Activated naive CD4-positive, alpha-beta T cell treated with anti-CD3 and anti-CD28 coated beads for 36 hours (primary cell): ENCODE results near the gene SAT1. TPM values are rescaled to one million over a fixed set of nuclear protein-coding genes. Genes with fewer than 3 reads are reported as not detected.
"Not testable (repeated sequence)": the region's sequence is repeated elsewhere in the genome, so short reads cannot be mapped to it uniquely, and the experiment has no call there.

Experiments used
- CTCF ChIA-PET: fragments of 350-600 bp; sonication (Branson Sonifier 250); formaldehyde crosslinking; loops from one replicate; lab custom pipeline; 2021; ENCODE audit warnings: antibody characterized with exemption; lab: Charles Lee
- DNase-seq: peaks from one replicate; pipeline ENCODE4 v3.0.0-alpha.2; 2020
- H3K27ac Mint-ChIP-seq: one replicate; pipeline ENCODE4 v1.8.0; 2021; ENCODE audit warnings: mild to moderate bottlenecking, mixed read lengths
- H3K27me3 Mint-ChIP-seq: one replicate; pipeline ENCODE4 v1.8.0; 2021; ENCODE audit warnings: low read depth, mixed read lengths
- H3K36me3 Mint-ChIP-seq: one replicate; pipeline ENCODE4 v1.8.0; 2021; ENCODE audit warnings: low read depth, mixed read lengths
- H3K4me1 Mint-ChIP-seq: one replicate; pipeline ENCODE4 v1.8.0; 2021; ENCODE audit warnings: low read depth, mixed read lengths
- H3K4me3 Mint-ChIP-seq: one replicate; pipeline ENCODE4 v1.8.0; 2021; ENCODE audit warnings: mild to moderate bottlenecking, moderate library complexity, mixed read lengths
- H3K9me3 Mint-ChIP-seq: one replicate; pipeline ENCODE4 v1.8.0; 2021; ENCODE audit warnings: mixed read lengths
- intact Hi-C: fragments of 100-400 bp; cut with micrococcal nuclease; formaldehyde crosslinking; loops from one replicate; pipeline ENCODE4 v1.15.1; 2023
- total RNA-seq, 2 experiments: library from RNA; stranded (reverse); gene quantifications; one replicate each; pipeline ENCODE4 v1.2.3, GENCODE V29; 2021

Gene SAT1
- total RNA-seq = 100 to 1,000 TPM; 629 to 649 TPM

- peak; percentile 96 for DNase-seq
- Mint-ChIP-seq H3K36me3 (peaks cover 34% of the 10 kb centered on the region), H3K4me1 (peaks cover 29% of the 10 kb centered on the region), H3K4me3 (peak within 1 kb of the TSS; percentile 84), H3K27me3 (no peaks in the 10 kb centered on the region), H3K27ac (peak within 1 kb of the TSS; percentile 95), H3K9me3 (no peaks in the 10 kb centered on the region)
- intact Hi-C loops = loop anchor here (1.0 to 5.0 kb wide), 11 partner anchors 46 to 1856 kb away; partner anchors contain the start of gene APOO
- CTCF ChIA-PET = interaction anchor here (0.7 to 4.9 kb wide), 10 partner anchors 9 to 271 kb away, joined by 3 to 58 read pairs (median 3); no protein-coding TSS in a partner anchor
Observed at GRCh38 chrX:23782863-23783588, at the start of gene SAT1. Gene SAT1, plus strand, starts transcription at chrX:23783173. Its CDS starts 179 bp downstream, at chrX:23783352.

- CTCF ChIA-PET = interaction anchor here (0.6 to 1.1 kb wide), 3 partner anchors 16 to 46 kb away, joined by 3 read pairs; no protein-coding TSS in a partner anchor
- no peaks in the 10 kb centered on the region for H3K27me3 Mint-ChIP-seq
Observed at GRCh38 chrX:23736030-23736429, 46.9 kb upstream of the SAT1 start.

GRCh38 chrX:23737413-23737812 is 45.6 kb upstream of the SAT1 start:
- Mint-ChIP-seq H3K9me3 (no peaks in the 10 kb centered on the region), H3K36me3 (peaks cover 3% of the 10 kb centered on the region), H3K27me3 (no peaks in the 10 kb centered on the region), H3K27ac (no peak overlapping the region), H3K4me1 (peaks cover 44% of the 10 kb centered on the region), H3K4me3 (no peak overlapping the region)
- CTCF ChIA-PET = interaction anchor here (1.5 kb wide), 1 partner anchor 164 kb away, joined by 10 read pairs; no protein-coding TSS in a partner anchor
- DNase-seq = no peak
- intact Hi-C loops = loop anchor here (1.0 kb wide), 1 partner anchor 45 kb away; no protein-coding TSS in a partner anchor

More at GRCh38 chrX:23736030-23736429, 46.9 kb upstream of the SAT1 start:
- Mint-ChIP-seq H3K4me3 (no peak overlapping the region), H3K9me3 (no peaks in the 10 kb centered on the region), H3K36me3 (peaks cover 7% of the 10 kb centered on the region), H3K27ac (peak overlapping the region; percentile 39), H3K4me1 (peaks cover 45% of the 10 kb centered on the region)
- DNase-seq = no peak
- intact Hi-C loops = no loop called here

- Mint-ChIP-seq H3K9me3 (no peaks in the 10 kb centered on the region), H3K4me3 (peak overlapping the region; percentile 83), H3K27ac (peak overlapping the region; percentile 84), H3K36me3 (peaks cover 3% of the 10 kb centered on the region), H3K4me1 (peaks cover 26% of the 10 kb centered on the region), H3K27me3 (no peaks in the 10 kb centered on the region)
- intact Hi-C loops = loop anchor here (1.0 to 2.0 kb wide), 3 partner anchors 10 to 283 kb away; partner anchors contain the start of gene APOO
- DNase-seq = peak; percentile 16
- CTCF ChIA-PET = interaction anchor here (1.5 kb wide), 1 partner anchor 159 kb away, joined by 5 read pairs; no protein-coding TSS in a partner anchor
Observed at GRCh38 chrX:23742174-23742696, 40.7 kb upstream of the SAT1 start.

- H3K4me3 Mint-ChIP-seq = peak within 1 kb of the TSS; percentile 83
- peak within 1 kb of the TSS; percentile 84 for H3K27ac Mint-ChIP-seq
- peak; percentile 85 for DNase-seq
- no peaks in the 10 kb centered on the region for H3K27me3 Mint-ChIP-seq
- intact Hi-C loops = loop anchor here (1.0 to 2.0 kb wide), 5 partner anchors 11 to 282 kb away; partner anchors contain the start of gene APOO
- peaks cover 3% of the 10 kb centered on the region for H3K36me3 Mint-ChIP-seq
- H3K9me3 Mint-ChIP-seq = no peaks in the 10 kb centered on the region
- peaks cover 23% of the 10 kb centered on the region for H3K4me1 Mint-ChIP-seq
- CTCF ChIA-PET = interaction anchor here (0.8 to 1.5 kb wide), 4 partner anchors 36 to 311 kb away, joined by 3 to 5 read pairs (median 3); partner anchors contain the start of gene CXorf58
Observed at GRCh38 chrX:23742697-23743622, 40.0 kb upstream of the SAT1 start, which contains the start of gene ACOT9. Gene ACOT9, minus strand, starts transcription at chrX:23743276. Its CDS starts 132 bp downstream, at chrX:23743144.

- Mint-ChIP-seq H3K4me3 (peak overlapping the region; percentile 83), H3K4me1 (peaks cover 20% of the 10 kb centered on the region), H3K27ac (peak overlapping the region; percentile 77)
- H3K27me3 Mint-ChIP-seq, H3K36me3 Mint-ChIP-seq, H3K9me3 Mint-ChIP-seq, DNase-seq: not testable (repeated sequence)
- CTCF ChIA-PET = interaction anchor here (0.6 to 0.9 kb wide), 4 partner anchors 36 to 310 kb away, joined by 3 to 4 read pairs (median 3); partner anchors contain the start of gene CXorf58
- intact Hi-C loops = loop anchor here (1.0 to 2.0 kb wide), 4 partner anchors 13 to 281 kb away; partner anchors contain the start of gene APOO
Observed at GRCh38 chrX:23743623-23743971, 39.4 kb upstream of the SAT1 start.

GRCh38 chrX:23745786-23746185 is 37.2 kb upstream of the SAT1 start:
- no peaks in the 10 kb centered on the region for H3K27me3 Mint-ChIP-seq
- no peak overlapping the region for H3K27ac Mint-ChIP-seq
- DNase-seq = no peak
- no peaks in the 10 kb centered on the region for H3K9me3 Mint-ChIP-seq
- H3K4me3 Mint-ChIP-seq = no peak overlapping the region
- H3K4me1 Mint-ChIP-seq = peaks cover 13% of the 10 kb centered on the region
- intact Hi-C loops = no loop called here
- CTCF ChIA-PET = no interaction called here
- H3K36me3 Mint-ChIP-seq = peaks cover 3% of the 10 kb centered on the region

- no peaks in the 10 kb centered on the region for H3K36me3 Mint-ChIP-seq
- DNase-seq = no peak
- no peak overlapping the region for H3K27ac Mint-ChIP-seq
- no peaks in the 10 kb centered on the region for H3K27me3 Mint-ChIP-seq
- H3K9me3 Mint-ChIP-seq = no peaks in the 10 kb centered on the region
- intact Hi-C loops = no loop called here
- no peak overlapping the region for H3K4me3 Mint-ChIP-seq
- H3K4me1 Mint-ChIP-seq = peaks cover 4% of the 10 kb centered on the region
- CTCF ChIA-PET = no interaction called here
Observed at GRCh38 chrX:23749129-23749528, 33.8 kb upstream of the SAT1 start.

GRCh38 chrX:23749576-23749975 is 33.4 kb upstream of the SAT1 start:
- H3K9me3 Mint-ChIP-seq = no peaks in the 10 kb centered on the region
- H3K4me1 Mint-ChIP-seq = peaks cover 4% of the 10 kb centered on the region
- H3K4me3 Mint-ChIP-seq = no peak overlapping the region
- no peaks in the 10 kb centered on the region for H3K27me3 Mint-ChIP-seq
- intact Hi-C loops = no loop called here
- CTCF ChIA-PET = no interaction called here
- H3K36me3 Mint-ChIP-seq = no peaks in the 10 kb centered on the region
- no peak for DNase-seq
- H3K27ac Mint-ChIP-seq = no peak overlapping the region

- Mint-ChIP-seq H3K27ac (no peak overlapping the region), H3K9me3 (no peaks in the 10 kb centered on the region), H3K4me3 (no peak overlapping the region), H3K4me1 (peaks cover 8% of the 10 kb centered on the region), H3K36me3 (no peaks in the 10 kb centered on the region), H3K27me3 (no peaks in the 10 kb centered on the region)
- no peak for DNase-seq
- intact Hi-C loops = no loop called here
- CTCF ChIA-PET = interaction anchor here (0.9 to 2.0 kb wide), 2 partner anchors 149 kb away, joined by 3 to 8 read pairs; no protein-coding TSS in a partner anchor
Observed at GRCh38 chrX:23752740-23753415, 30.1 kb upstream of the SAT1 start.

GRCh38 chrX:23754664-23755063 is 28.3 kb upstream of the SAT1 start:
- Mint-ChIP-seq H3K27me3 (no peaks in the 10 kb centered on the region), H3K9me3 (no peaks in the 10 kb centered on the region), H3K4me3 (no peak overlapping the region), H3K4me1 (peaks cover 8% of the 10 kb centered on the region), H3K27ac (no peak overlapping the region), H3K36me3 (no peaks in the 10 kb centered on the region)
- no peak for DNase-seq
- CTCF ChIA-PET = interaction anchor here (0.9 to 1.0 kb wide), 2 partner anchors 29 to 152 kb away, joined by 3 to 4 read pairs; partner anchors contain the start of gene SAT1
- intact Hi-C loops = no loop called here
